ENCODE data around the gene WSCD1. TPM values are rescaled to one million over a fixed set of nuclear protein-coding genes. Genes with fewer than 3 reads are reported as not detected.

The WSCD1 gene
- total RNA-seq, 2 experiments from 2014 or later: 0.86 to 1.0 TPM

DNA sequence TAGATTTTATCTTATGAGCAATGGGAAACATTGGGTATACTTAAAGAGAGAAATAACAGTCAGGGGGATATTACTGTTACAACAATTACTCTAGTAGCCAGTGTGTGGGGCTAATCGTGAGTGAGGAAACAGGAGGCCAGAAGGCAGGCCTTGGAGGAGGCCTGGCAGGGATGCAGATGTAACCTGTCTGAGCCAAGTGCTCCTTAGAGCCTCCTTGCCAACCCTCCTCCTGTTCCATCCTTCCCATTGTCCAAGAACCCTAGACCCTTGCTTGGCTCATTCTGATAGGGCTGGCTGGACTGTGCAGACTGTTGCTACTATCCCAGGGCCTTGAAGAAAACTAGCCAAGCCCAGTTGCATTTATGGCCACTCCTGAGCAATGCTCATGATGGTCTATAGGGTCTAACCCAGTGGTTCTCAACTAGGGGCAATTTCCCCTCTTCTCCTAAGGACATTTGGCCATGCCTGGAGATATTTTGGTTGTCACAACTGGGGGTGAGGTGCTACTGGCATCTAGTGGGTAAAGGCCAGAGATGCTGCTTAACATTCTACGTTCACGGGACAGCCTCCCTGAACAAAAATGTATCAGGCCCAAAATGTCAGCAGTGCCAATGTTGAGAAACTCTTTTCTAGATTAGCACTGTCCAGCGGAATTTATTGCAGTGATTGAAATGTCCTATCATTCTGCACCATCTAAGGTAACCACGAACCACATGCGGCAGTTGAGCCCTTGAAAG lies 24.4 kb upstream of the WSCD1 start:
- Mint-ChIP-seq H3K27ac (no peak overlapping the region), H3K4me3 (no peak overlapping the region), H3K9me3 (no peaks in the 10 kb centered on the region), H3K36me3 (ENCODE audit: low read depth) (no peaks in the 10 kb centered on the region), H3K4me1 (ENCODE audit: low read depth) (no peaks in the 10 kb centered on the region), H3K27me3 (ENCODE audit: low read depth) (peaks cover 6% of the 10 kb centered on the region)
- DNase-seq: no peak
- CTCF ChIA-PET: no interaction called here
- intact Hi-C loops (cut with micrococcal nuclease): no loop called here

GRCh38 chr17:6046431-6046830 lies 23.7 kb upstream of the WSCD1 start:
- intact Hi-C loops (cut with micrococcal nuclease): no loop called here
- CTCF ChIA-PET: no interaction called here
- no peak overlapping the region for H3K4me3 Mint-ChIP-seq
- peaks cover 6% of the 10 kb centered on the region for H3K27me3 Mint-ChIP-seq (ENCODE audit: low read depth)
- no peak overlapping the region for H3K27ac Mint-ChIP-seq
- DNase-seq: no peak
- H3K9me3 Mint-ChIP-seq: no peaks in the 10 kb centered on the region
- no peaks in the 10 kb centered on the region for H3K36me3 Mint-ChIP-seq (ENCODE audit: low read depth)
- no peaks in the 10 kb centered on the region for H3K4me1 Mint-ChIP-seq (ENCODE audit: low read depth)

GRCh38 chr17:6046931-6047330 lies 23.2 kb upstream of the WSCD1 start:
- intact Hi-C loops (cut with micrococcal nuclease): no loop called here
- Mint-ChIP-seq H3K27me3 (ENCODE audit: low read depth) (peaks cover 8% of the 10 kb centered on the region), H3K27ac (no peak overlapping the region), H3K4me3 (no peak overlapping the region), H3K9me3 (no peaks in the 10 kb centered on the region), H3K36me3 (ENCODE audit: low read depth) (no peaks in the 10 kb centered on the region), H3K4me1 (ENCODE audit: low read depth) (no peaks in the 10 kb centered on the region)
- CTCF ChIA-PET: no interaction called here
- DNase-seq: no peak

DNA sequence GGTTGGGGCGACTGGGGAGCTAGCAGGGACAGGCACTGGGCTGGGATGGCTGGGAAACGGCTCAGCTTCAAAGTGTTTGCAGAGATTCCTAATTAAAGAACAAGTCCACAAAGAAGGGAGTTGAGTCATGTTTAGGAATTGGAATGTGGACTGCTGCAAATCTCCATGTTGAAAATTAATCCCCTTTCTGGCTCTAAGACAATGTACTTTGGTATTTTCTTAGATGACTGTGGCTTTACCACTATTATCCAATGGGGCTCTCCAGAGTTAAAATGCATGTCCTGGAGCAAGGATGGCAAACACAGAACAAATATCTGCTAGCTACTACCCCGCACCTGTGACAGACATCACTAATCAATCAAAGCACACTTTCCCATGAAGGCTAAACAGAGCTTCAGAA lies 22.2 kb upstream of the WSCD1 start:
- no peaks in the 10 kb centered on the region for H3K4me1 Mint-ChIP-seq (ENCODE audit: low read depth)

GRCh38 chr17:6048486-6048885 lies 21.7 kb upstream of the WSCD1 start:
- no peaks in the 10 kb centered on the region for H3K36me3 Mint-ChIP-seq (ENCODE audit: low read depth)
- H3K9me3 Mint-ChIP-seq: no peaks in the 10 kb centered on the region
- DNase-seq: no peak
- H3K27me3 Mint-ChIP-seq (ENCODE audit: low read depth): peaks cover 7% of the 10 kb centered on the region
- no peaks in the 10 kb centered on the region for H3K4me1 Mint-ChIP-seq (ENCODE audit: low read depth)
- intact Hi-C loops (cut with micrococcal nuclease): no loop called here
- CTCF ChIA-PET: no interaction called here
- no peak overlapping the region for H3K27ac Mint-ChIP-seq
- H3K4me3 Mint-ChIP-seq: no peak overlapping the region

More for the DNA sequence above, 22.2 kb upstream of the WSCD1 start:
- intact Hi-C loops (cut with micrococcal nuclease): no loop called here
- H3K27me3 Mint-ChIP-seq (ENCODE audit: low read depth): peaks cover 7% of the 10 kb centered on the region
- no peak for DNase-seq
- H3K27ac Mint-ChIP-seq: no peak overlapping the region
- CTCF ChIA-PET: no interaction called here
- H3K36me3 Mint-ChIP-seq (ENCODE audit: low read depth): no peaks in the 10 kb centered on the region
- no peak overlapping the region for H3K4me3 Mint-ChIP-seq
- H3K9me3 Mint-ChIP-seq: no peaks in the 10 kb centered on the region

DNA sequence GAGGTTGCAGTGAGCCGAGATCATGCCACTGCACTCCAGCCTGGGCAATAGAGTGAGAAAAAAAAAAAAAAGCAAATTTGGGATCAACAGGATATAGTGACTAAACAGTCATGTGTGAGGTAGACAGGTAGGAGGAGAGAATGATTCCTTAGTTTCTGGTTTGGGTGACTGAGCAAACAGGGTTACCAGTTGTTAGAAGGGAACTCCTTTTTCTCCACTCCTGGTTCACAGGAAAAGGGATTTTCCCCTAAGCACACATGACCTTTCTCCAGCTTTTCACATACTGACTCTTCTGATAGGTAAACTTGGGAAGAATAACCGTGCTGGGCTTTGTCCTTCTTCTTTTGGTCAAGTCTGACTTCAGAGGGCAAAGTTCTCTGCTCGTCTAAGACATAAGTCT lies 17.3 kb upstream of the WSCD1 start:
- Mint-ChIP-seq H3K36me3 (ENCODE audit: low read depth) (no peaks in the 10 kb centered on the region), H3K4me3 (no peak overlapping the region), H3K27me3 (ENCODE audit: low read depth) (peaks cover 11% of the 10 kb centered on the region), H3K4me1 (ENCODE audit: low read depth) (no peaks in the 10 kb centered on the region), H3K27ac (no peak overlapping the region), H3K9me3 (no peaks in the 10 kb centered on the region)
- no peak for DNase-seq
- CTCF ChIA-PET: interaction anchor here (0.6 kb wide), 1 partner anchor 215 kb away, joined by 3 read pairs; no protein-coding TSS in a partner anchor
- intact Hi-C loops (cut with micrococcal nuclease): no loop called here

DNA sequence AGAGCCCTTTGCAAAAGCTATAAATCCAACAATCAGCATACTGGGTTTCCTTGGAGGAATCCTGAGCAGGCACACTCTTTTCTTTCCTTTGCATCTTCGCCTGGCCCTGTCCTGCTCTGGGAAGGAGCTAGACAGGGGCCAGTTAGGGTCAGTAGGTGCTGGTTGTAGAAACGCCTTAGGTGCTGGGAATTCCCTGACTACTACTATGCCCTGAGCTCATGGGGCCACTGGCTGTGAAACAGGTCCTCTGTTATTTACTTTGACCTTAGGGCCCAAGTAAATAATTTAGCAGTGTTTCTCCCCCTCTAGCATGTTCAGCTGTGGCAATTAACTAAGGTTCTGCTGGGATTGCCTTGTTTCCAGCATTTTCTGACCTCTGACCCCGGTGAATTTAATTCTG lies 15.8 kb upstream of the WSCD1 start:
- CTCF ChIA-PET: interaction anchor here (0.7 kb wide), 1 partner anchor 135 kb away, joined by 3 read pairs; no protein-coding TSS in a partner anchor
- Mint-ChIP-seq H3K4me1 (ENCODE audit: low read depth) (no peaks in the 10 kb centered on the region), H3K36me3 (ENCODE audit: low read depth) (no peaks in the 10 kb centered on the region), H3K9me3 (no peaks in the 10 kb centered on the region), H3K27ac (no peak overlapping the region), H3K4me3 (no peak overlapping the region), H3K27me3 (ENCODE audit: low read depth) (peaks cover 13% of the 10 kb centered on the region)
- no peak for DNase-seq
- intact Hi-C loops (cut with micrococcal nuclease): no loop called here

- DNase-seq: no peak
- Mint-ChIP-seq H3K9me3 (no peaks in the 10 kb centered on the region), H3K36me3 (ENCODE audit: low read depth) (no peaks in the 10 kb centered on the region), H3K4me3 (no peak overlapping the region), H3K27me3 (ENCODE audit: low read depth) (peaks cover 19% of the 10 kb centered on the region), H3K27ac (no peak overlapping the region), H3K4me1 (ENCODE audit: low read depth) (no peaks in the 10 kb centered on the region)
- CTCF ChIA-PET: no interaction called here
- intact Hi-C loops (cut with micrococcal nuclease): no loop called here
Measured at GRCh38 chr17:6056104-6056503, 14.1 kb upstream of the WSCD1 start.

- DNase-seq: no peak
- no peak overlapping the region for H3K4me3 Mint-ChIP-seq
- intact Hi-C loops (cut with micrococcal nuclease): no loop called here
- H3K4me1 Mint-ChIP-seq (ENCODE audit: low read depth): no peaks in the 10 kb centered on the region
- H3K27ac Mint-ChIP-seq: no peak overlapping the region
- H3K9me3 Mint-ChIP-seq: no peaks in the 10 kb centered on the region
- peaks cover 18% of the 10 kb centered on the region for H3K27me3 Mint-ChIP-seq (ENCODE audit: low read depth)
- no peaks in the 10 kb centered on the region for H3K36me3 Mint-ChIP-seq (ENCODE audit: low read depth)
- CTCF ChIA-PET: no interaction called here
Measured at GRCh38 chr17:6057562-6057961, 12.6 kb upstream of the WSCD1 start.

GRCh38 chr17:6059406-6059805 lies 10.8 kb upstream of the WSCD1 start:
- no peaks in the 10 kb centered on the region for H3K4me1 Mint-ChIP-seq (ENCODE audit: low read depth)
- no peaks in the 10 kb centered on the region for H3K36me3 Mint-ChIP-seq (ENCODE audit: low read depth)
- intact Hi-C loops (cut with micrococcal nuclease): no loop called here
- H3K9me3 Mint-ChIP-seq: no peaks in the 10 kb centered on the region
- no peak overlapping the region for H3K27ac Mint-ChIP-seq
- CTCF ChIA-PET: no interaction called here
- no peak for DNase-seq
- H3K27me3 Mint-ChIP-seq (ENCODE audit: low read depth): peaks cover 29% of the 10 kb centered on the region
- no peak overlapping the region for H3K4me3 Mint-ChIP-seq

DNA sequence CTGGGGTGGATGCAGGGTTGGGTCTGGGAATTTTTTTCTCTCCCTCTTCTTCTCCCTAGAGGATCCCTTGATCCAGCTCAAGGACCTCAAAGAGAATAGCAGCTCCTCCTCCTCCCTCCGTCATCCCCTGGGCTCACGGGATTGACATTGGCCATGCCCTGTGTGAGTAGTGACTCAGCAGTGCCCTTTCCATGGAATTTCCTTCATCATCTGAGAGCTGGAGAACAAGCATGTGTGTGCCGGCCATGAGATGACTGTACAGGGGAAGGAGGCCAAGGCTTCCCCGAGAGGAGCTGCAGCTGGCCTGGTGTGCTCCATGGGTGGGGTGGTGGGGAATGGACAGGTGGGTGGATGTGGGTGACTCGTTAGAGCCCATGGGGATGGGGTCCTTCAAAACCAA lies 8.9 kb upstream of the WSCD1 start:
- intact Hi-C loops (cut with micrococcal nuclease): no loop called here
- H3K27me3 Mint-ChIP-seq (ENCODE audit: low read depth): peaks cover 23% of the 10 kb centered on the region
- no peaks in the 10 kb centered on the region for H3K4me1 Mint-ChIP-seq (ENCODE audit: low read depth)
- DNase-seq: no peak
- no peaks in the 10 kb centered on the region for H3K9me3 Mint-ChIP-seq
- CTCF ChIA-PET: no interaction called here
- H3K27ac Mint-ChIP-seq: no peak overlapping the region
- H3K4me3 Mint-ChIP-seq: no peak overlapping the region
- no peaks in the 10 kb centered on the region for H3K36me3 Mint-ChIP-seq (ENCODE audit: low read depth)

DNA sequence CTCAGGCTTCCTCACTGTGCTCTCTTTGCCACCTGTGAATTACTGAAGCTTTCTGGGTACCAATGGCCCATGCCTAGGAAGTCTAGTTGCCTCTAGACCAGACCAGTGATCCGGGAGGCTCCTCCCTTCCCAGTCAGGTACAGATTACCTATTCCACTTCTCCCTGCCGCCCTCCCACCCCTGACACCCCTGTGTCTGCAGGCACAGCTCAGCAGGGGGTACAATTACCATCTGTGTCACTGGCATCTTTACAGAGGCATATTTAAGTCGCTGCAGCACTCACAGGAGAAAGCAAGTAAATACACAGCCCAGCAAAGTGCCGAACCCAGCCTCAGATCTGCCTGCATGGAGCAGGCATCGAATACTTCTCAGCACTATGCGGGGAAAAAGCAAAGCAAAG lies 5.3 kb upstream of the WSCD1 start:
- Mint-ChIP-seq H3K27ac (no peak overlapping the region), H3K4me3 (no peak overlapping the region), H3K27me3 (ENCODE audit: low read depth) (peaks cover 40% of the 10 kb centered on the region), H3K9me3 (no peaks in the 10 kb centered on the region), H3K36me3 (ENCODE audit: low read depth) (no peaks in the 10 kb centered on the region), H3K4me1 (ENCODE audit: low read depth) (peaks cover 9% of the 10 kb centered on the region)
- intact Hi-C loops (cut with micrococcal nuclease): loop anchor here (5.0 kb wide), 2 partner anchors 362 to 478 kb away; no protein-coding TSS in a partner anchor
- DNase-seq: no peak
- CTCF ChIA-PET: no interaction called here

DNA sequence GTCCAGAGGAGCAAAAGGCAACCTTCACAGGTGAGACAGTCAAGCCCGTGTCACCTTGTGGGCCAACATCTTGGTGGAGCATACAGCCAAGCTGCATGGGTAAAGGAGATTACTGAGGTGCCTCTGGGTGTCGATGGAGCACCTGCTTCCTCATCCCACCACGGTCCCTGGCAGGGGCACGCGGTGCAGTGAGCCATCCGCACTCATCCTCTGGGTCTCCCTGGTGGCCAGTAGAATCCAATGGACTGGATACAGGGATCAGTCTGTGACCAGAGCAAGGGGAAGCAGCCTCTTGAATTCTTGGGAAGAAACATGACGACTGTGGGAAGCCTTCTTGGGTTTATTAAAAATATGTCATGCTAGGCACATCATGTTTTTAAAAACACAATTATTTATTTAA lies 4.8 kb upstream of the WSCD1 start:
- H3K9me3 Mint-ChIP-seq: no peaks in the 10 kb centered on the region
- CTCF ChIA-PET: no interaction called here
- H3K36me3 Mint-ChIP-seq (ENCODE audit: low read depth): no peaks in the 10 kb centered on the region
- peaks cover 10% of the 10 kb centered on the region for H3K4me1 Mint-ChIP-seq (ENCODE audit: low read depth)
- peaks cover 37% of the 10 kb centered on the region for H3K27me3 Mint-ChIP-seq (ENCODE audit: low read depth)
- no peak for DNase-seq
- H3K4me3 Mint-ChIP-seq: no peak overlapping the region
- intact Hi-C loops (cut with micrococcal nuclease): loop anchor here (5.0 kb wide), 2 partner anchors 362 to 478 kb away; no protein-coding TSS in a partner anchor
- no peak overlapping the region for H3K27ac Mint-ChIP-seq

All from activated naive CD4-positive, alpha-beta T cell treated with anti-CD3 and anti-CD28 coated beads for 36 hours (primary cell).